ENCODE measurements around the gene DPEP2.

DNA sequence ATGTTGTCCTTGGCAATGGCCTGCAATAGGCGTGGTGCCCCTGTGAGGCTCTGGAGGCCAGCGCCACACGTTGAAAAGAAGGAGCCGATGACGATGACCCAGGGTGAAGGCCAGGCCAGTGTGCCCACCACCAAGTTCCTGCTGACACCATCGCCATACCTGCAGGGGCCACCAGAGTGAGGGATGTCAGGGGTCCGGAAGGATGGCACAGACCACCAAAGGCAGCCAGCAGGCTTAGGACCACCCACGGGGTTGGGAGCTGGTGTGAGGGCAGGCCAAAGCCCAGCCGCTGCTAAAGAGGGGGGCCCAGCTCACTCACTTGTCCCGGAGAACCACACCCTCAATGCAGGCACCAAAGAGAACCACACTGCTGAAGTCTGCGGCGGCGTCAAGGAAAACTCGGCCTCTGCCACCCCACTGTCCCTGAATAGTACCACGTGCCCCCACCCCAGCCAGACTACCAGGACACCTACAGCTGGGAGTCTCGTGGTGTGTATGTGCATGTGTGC lies 48.9 kb downstream of the DPEP2 start:
- TF ChIP-seq, protein P1, sequence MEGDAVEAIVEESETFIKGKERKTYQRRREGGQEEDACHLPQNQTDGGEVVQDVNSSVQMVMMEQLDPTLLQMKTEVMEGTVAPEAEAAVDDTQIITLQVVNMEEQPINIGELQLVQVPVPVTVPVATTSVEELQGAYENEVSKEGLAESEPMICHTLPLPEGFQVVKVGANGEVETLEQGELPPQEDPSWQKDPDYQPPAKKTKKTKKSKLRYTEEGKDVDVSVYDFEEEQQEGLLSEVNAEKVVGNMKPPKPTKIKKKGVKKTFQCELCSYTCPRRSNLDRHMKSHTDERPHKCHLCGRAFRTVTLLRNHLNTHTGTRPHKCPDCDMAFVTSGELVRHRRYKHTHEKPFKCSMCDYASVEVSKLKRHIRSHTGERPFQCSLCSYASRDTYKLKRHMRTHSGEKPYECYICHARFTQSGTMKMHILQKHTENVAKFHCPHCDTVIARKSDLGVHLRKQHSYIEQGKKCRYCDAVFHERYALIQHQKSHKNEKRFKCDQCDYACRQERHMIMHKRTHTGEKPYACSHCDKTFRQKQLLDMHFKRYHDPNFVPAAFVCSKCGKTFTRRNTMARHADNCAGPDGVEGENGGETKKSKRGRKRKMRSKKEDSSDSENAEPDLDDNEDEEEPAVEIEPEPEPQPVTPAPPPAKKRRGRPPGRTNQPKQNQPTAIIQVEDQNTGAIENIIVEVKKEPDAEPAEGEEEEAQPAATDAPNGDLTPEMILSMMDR (conservative IDR thresholded peaks at IDR 0.05; ENCODE audit: low read length), result no peak
- no peak for TF ChIP-seq EZH2phosphoT487 (IDR thresholded peaks at IDR 0.05; ENCODE audit: borderline replicate concordance)

All from Loucy (cell line).